WTC11 (cell line): ENCODE results near the gene GGT1. TPM values are rescaled to one million over a fixed set of nuclear protein-coding genes. Genes with fewer than 3 reads are reported as not detected.

Experiments
- ATAC-seq: fragments of 200-7000 bp; cut with Tn5 transposase; 2 replicates; pipeline ENCODE4 v1.10.0; 2021; ENCODE audit warnings: mild to moderate bottlenecking, moderate library complexity
- CTCF ChIA-PET: fragments of 300-600 bp; sonication (Branson Sonifier 250); formaldehyde crosslinking; loops from one replicate; lab custom pipeline; 2021; ENCODE audit warnings: antibody characterized with exemption; lab: Charles Lee
- POLR2A ChIA-PET: fragments of 350-600 bp; sonication (Branson Sonifier 250); formaldehyde crosslinking; loops from one replicate; lab custom pipeline; 2021; ENCODE audit warnings: antibody characterized with exemption; lab: Charles Lee
- DNase-seq: peaks from one replicate; pipeline ENCODE4 v3.0.0; 2021; ENCODE audit warnings: low spot score
- H3K27ac Mint-ChIP-seq: 2 replicates; pipeline ENCODE4 v1.8.0; 2021; ENCODE audit warnings: mixed read lengths
- H3K27me3 Mint-ChIP-seq: 2 replicates; pipeline ENCODE4 v1.8.0; 2021; ENCODE audit warnings: low read depth, mild to moderate bottlenecking, moderate library complexity, mixed read lengths
- H3K36me3 Mint-ChIP-seq: 2 replicates; pipeline ENCODE4 v1.8.0; 2021; ENCODE audit warnings: mixed read lengths
- H3K4me1 Mint-ChIP-seq: 2 replicates; pipeline ENCODE4 v1.8.0; 2022; ENCODE audit warnings: mixed read lengths
- H3K4me3 Mint-ChIP-seq: 2 replicates; pipeline ENCODE4 v1.8.0; 2021; ENCODE audit warnings: mild to moderate bottlenecking, moderate library complexity, mixed read lengths
- H3K9me3 Mint-ChIP-seq: 2 replicates; pipeline ENCODE4 v1.8.0; 2021; ENCODE audit warnings: mixed read lengths
- GABPB1 ChIP-seq: sonication (generic); formaldehyde crosslinking; IDR thresholded peaks from 2 replicates; pipeline ENCODE4 v1.8.1; 2023; ENCODE audit warnings: mild to moderate bottlenecking, missing genetic modification reagents
- HMGA2 ChIP-seq: fragments of 250-450 bp; sonication (Bioruptor Pico); IDR thresholded peaks from 2 replicates; pipeline ENCODE4 v1.4.0; 2021; ENCODE audit warnings: mild to moderate bottlenecking, moderate library complexity
- NFE2L1 ChIP-seq: sonication (generic); formaldehyde crosslinking; IDR thresholded peaks from 2 replicates; pipeline ENCODE4 v1.8.1; 2023; ENCODE audit warnings: missing genetic modification reagents
- NR3C1 ChIP-seq: sonication (generic); formaldehyde crosslinking; conservative IDR thresholded peaks from 2 replicates; pipeline ENCODE4 v1.8.1; 2023; ENCODE audit warnings: low read depth, mild to moderate bottlenecking, missing genetic modification reagents
- PRRX2 ChIP-seq: fragments of 250-450 bp; sonication (Bioruptor Pico); IDR thresholded peaks from 2 replicates; pipeline ENCODE4 v1.8.0; 2021; ENCODE audit warnings: mild to moderate bottlenecking
- RORB ChIP-seq: fragments of 250-450 bp; sonication (Bioruptor Pico); IDR thresholded peaks from 2 replicates; pipeline ENCODE4 v1.9.0; 2021; ENCODE audit warnings: mild to moderate bottlenecking
- SOX15 ChIP-seq: fragments of 250-450 bp; sonication (Bioruptor Pico); IDR thresholded peaks from 2 replicates; pipeline ENCODE4 v1.9.0; 2021; ENCODE audit warnings: mild to moderate bottlenecking
- TEAD1 ChIP-seq: sonication (generic); formaldehyde crosslinking; IDR thresholded peaks from 2 replicates; pipeline ENCODE4 v1.8.0; 2022; ENCODE audit warnings: mild to moderate bottlenecking, missing genetic modification reagents
- TP53 ChIP-seq: sonication (generic); formaldehyde crosslinking; IDR thresholded peaks from 2 replicates; pipeline ENCODE4 v1.8.1; 2023; ENCODE audit warnings: mild to moderate bottlenecking, missing genetic modification reagents
- ZBTB21 ChIP-seq: sonication (generic); formaldehyde crosslinking; IDR thresholded peaks from 2 replicates; pipeline ENCODE4 v1.8.1; 2023; ENCODE audit warnings: mild to moderate bottlenecking, missing genetic modification reagents, borderline replicate concordance
- total RNA-seq: library from RNA; stranded (reverse); gene quantifications from 3 replicates; pipeline ENCODE4 v1.2.3, GENCODE V29; 2021
- TF ChIP-seq, protein P1 (sequence below): sonication (generic); formaldehyde crosslinking; IDR thresholded peaks from 2 replicates; pipeline ENCODE4 v1.8.1; 2023; ENCODE audit warnings: mild to moderate bottlenecking, missing genetic modification reagents
- TF ChIP-seq, protein P2 (sequence below): sonication (generic); formaldehyde crosslinking; IDR thresholded peaks from 2 replicates; pipeline ENCODE4 v1.8.1; 2022; ENCODE audit warnings: mild to moderate bottlenecking, missing genetic modification reagents, moderate library complexity, borderline replicate concordance
- TF ChIP-seq, protein P3 (sequence below): fragments of 250-450 bp; sonication (Bioruptor Pico); IDR thresholded peaks from 2 replicates; pipeline ENCODE4 v1.9.0; 2021; ENCODE audit warnings: moderate library complexity, mild to moderate bottlenecking, inconsistent platforms, borderline replicate concordance
- TF ChIP-seq, protein P4 (sequence below): sonication (generic); formaldehyde crosslinking; IDR thresholded peaks from 2 replicates; pipeline ENCODE4 v1.8.1; 2023; ENCODE audit warnings: mild to moderate bottlenecking, missing genetic modification reagents
- TF ChIP-seq, protein P5 (sequence below): sonication (generic); formaldehyde crosslinking; IDR thresholded peaks from 2 replicates; pipeline ENCODE4 v1.8.0; 2022; ENCODE audit warnings: mild to moderate bottlenecking, missing genetic modification reagents
- TF ChIP-seq, protein P6 (sequence below): fragments of 250-450 bp; sonication (Bioruptor Pico); IDR thresholded peaks from 2 replicates; pipeline ENCODE4 v1.9.0; 2021; ENCODE audit warnings: mild to moderate bottlenecking, borderline replicate concordance
- TF ChIP-seq, protein P7 (sequence below): sonication (generic); formaldehyde crosslinking; IDR thresholded peaks from 2 replicates; pipeline ENCODE4 v1.8.1; 2023; ENCODE audit warnings: mild to moderate bottlenecking, missing genetic modification reagents, moderate library complexity

Gene GGT1
- total RNA-seq, 1 experiment from 2014 or later: 33.7 TPM

DNA sequence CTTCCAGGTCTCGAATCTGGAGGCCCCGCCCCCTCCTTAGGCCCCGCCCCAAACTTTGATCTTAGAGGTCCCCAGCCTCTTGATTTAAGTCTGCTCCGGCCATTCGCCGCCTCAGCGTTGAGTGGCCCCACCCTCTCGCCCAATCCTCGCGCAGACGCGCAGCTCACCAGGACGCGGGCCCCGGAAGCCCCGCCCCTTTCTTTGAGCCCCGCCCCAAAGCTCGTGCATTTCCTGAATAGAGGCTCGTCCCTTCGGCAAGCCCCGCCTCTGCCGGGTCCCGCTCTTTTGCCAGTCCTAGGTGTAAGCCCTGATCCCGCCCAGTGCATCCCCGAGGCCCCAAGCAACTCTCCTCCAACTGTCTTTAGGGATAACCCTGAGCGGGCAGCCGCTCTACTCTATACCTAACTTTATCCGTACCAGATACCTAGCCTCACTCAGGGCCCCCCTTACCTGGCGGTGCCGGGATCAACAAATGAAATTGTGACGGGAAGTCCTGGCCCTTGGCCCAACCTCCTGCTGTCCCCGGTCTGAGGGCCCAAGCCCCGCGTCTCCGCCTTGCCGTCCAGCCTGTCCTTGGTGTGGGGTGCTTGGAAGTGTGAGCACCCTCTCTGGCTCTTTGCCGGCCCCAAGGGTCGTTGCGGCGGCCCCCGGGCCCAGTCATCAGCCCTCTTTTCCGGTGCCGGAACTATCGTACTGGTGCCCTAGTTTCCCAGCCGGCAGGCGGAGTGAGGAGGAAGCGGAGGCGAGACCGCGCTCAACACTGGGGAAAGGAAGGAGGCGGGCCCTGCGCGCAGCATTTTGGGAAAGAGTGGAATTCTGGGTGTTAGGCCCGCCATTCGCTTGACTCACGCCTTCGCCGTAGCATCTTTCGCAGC, 47.6 kb upstream of the GGT1 start, which contains the start of gene SNRPD3 (continued):
- TF ChIP-seq, protein P1, sequence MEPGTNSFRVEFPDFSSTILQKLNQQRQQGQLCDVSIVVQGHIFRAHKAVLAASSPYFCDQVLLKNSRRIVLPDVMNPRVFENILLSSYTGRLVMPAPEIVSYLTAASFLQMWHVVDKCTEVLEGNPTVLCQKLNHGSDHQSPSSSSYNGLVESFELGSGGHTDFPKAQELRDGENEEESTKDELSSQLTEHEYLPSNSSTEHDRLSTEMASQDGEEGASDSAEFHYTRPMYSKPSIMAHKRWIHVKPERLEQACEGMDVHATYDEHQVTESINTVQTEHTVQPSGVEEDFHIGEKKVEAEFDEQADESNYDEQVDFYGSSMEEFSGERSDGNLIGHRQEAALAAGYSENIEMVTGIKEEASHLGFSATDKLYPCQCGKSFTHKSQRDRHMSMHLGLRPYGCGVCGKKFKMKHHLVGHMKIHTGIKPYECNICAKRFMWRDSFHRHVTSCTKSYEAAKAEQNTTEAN: peak; percentile 70; the same call in 1 of the 2 replicates

DNA sequence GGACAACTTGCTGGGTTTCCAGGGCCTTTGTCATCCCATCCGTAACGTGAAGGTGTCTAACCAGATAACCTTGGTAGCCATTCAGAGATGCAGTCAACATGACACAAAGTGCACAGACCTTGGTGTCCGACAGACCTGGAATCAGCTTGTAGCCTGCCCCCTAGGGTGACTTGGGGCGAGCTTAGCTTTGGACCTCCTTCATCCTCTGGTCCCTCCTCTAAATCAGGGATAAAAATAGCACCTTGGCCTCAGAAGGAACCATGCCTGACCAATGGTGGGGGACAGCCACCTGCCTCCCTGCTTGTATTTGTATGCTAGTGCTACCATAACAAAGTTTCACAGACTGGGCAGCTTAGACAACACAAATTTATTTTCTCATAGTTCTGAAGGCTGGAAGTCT, 43.5 kb upstream of the GGT1 start:
- DNase-seq (no peak), ATAC-seq (no peak)
- no peak overlapping the region for H3K4me3 Mint-ChIP-seq
- POLR2A ChIA-PET: no interaction called here
- no peaks in the 10 kb centered on the region for H3K27me3 Mint-ChIP-seq
- TF ChIP-seq SOX15: no peak
- CTCF ChIA-PET: interaction anchor here (0.9 to 1.5 kb wide), 2 partner anchors 38 to 138 kb away, joined by 3 to 8 read pairs; no protein-coding TSS in a partner anchor
- H3K4me1 Mint-ChIP-seq: peaks cover 20% of the 10 kb centered on the region
- H3K36me3 Mint-ChIP-seq: peaks cover 55% of the 10 kb centered on the region
- no peaks in the 10 kb centered on the region for H3K9me3 Mint-ChIP-seq
- no peak overlapping the region for H3K27ac Mint-ChIP-seq

DNA sequence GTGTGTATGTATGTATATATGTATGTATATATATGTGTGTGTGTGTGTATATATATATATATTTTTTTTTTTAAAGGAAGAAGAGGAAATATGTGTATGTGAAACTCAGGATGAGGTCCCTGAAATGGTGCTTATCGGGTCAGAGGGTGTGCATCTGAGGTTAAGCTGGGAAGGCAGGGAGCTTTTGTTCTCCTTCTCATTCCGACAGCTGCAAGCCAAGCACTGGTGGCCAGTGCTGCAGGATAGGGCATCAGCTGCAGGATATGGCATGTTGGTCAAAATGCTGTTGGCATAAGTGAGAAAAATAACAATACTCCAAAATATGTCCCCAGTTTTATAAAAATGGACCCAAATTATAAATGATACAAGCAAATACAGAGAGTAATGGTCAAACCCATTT, 39.7 kb upstream of the GGT1 start:
- TF ChIP-seq HMGA2 (CRISPR knock-in tag) (no peak), NFE2L1 (CRISPR knock-in tag) (no peak), PRRX2 (CRISPR knock-in tag) (no peak), GABPB1 (CRISPR knock-in tag) (no peak), TEAD1 (no peak), TP53 (CRISPR knock-in tag) (no peak)
- TF ChIP-seq, protein P2, sequence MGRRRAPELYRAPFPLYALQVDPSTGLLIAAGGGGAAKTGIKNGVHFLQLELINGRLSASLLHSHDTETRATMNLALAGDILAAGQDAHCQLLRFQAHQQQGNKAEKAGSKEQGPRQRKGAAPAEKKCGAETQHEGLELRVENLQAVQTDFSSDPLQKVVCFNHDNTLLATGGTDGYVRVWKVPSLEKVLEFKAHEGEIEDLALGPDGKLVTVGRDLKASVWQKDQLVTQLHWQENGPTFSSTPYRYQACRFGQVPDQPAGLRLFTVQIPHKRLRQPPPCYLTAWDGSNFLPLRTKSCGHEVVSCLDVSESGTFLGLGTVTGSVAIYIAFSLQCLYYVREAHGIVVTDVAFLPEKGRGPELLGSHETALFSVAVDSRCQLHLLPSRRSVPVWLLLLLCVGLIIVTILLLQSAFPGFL (CRISPR knock-in tag): no peak
- TF ChIP-seq, protein P3, sequence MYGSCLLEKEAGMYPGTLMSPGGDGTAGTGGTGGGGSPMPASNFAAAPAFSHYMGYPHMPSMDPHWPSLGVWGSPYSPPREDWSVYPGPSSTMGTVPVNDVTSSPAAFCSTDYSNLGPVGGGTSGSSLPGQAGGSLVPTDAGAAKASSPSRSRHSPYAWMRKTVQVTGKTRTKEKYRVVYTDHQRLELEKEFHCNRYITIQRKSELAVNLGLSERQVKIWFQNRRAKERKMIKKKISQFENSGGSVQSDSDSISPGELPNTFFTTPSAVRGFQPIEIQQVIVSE (CRISPR knock-in tag): no peak
- TF ChIP-seq, protein P4, sequence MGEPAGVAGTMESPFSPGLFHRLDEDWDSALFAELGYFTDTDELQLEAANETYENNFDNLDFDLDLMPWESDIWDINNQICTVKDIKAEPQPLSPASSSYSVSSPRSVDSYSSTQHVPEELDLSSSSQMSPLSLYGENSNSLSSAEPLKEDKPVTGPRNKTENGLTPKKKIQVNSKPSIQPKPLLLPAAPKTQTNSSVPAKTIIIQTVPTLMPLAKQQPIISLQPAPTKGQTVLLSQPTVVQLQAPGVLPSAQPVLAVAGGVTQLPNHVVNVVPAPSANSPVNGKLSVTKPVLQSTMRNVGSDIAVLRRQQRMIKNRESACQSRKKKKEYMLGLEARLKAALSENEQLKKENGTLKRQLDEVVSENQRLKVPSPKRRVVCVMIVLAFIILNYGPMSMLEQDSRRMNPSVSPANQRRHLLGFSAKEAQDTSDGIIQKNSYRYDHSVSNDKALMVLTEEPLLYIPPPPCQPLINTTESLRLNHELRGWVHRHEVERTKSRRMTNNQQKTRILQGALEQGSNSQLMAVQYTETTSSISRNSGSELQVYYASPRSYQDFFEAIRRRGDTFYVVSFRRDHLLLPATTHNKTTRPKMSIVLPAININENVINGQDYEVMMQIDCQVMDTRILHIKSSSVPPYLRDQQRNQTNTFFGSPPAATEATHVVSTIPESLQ (CRISPR knock-in tag): no peak
- Mint-ChIP-seq H3K4me1 (peaks cover 7% of the 10 kb centered on the region; the same call in 1 of the 2 replicates), H3K27me3 (no peaks in the 10 kb centered on the region), H3K36me3 (peaks cover 49% of the 10 kb centered on the region), H3K4me3 (no peak overlapping the region), H3K27ac (no peak overlapping the region), H3K9me3 (no peaks in the 10 kb centered on the region)
- ATAC-seq: no peak
- CTCF ChIA-PET: no interaction called here
- POLR2A ChIA-PET: no interaction called here
- no peak for DNase-seq

DNA sequence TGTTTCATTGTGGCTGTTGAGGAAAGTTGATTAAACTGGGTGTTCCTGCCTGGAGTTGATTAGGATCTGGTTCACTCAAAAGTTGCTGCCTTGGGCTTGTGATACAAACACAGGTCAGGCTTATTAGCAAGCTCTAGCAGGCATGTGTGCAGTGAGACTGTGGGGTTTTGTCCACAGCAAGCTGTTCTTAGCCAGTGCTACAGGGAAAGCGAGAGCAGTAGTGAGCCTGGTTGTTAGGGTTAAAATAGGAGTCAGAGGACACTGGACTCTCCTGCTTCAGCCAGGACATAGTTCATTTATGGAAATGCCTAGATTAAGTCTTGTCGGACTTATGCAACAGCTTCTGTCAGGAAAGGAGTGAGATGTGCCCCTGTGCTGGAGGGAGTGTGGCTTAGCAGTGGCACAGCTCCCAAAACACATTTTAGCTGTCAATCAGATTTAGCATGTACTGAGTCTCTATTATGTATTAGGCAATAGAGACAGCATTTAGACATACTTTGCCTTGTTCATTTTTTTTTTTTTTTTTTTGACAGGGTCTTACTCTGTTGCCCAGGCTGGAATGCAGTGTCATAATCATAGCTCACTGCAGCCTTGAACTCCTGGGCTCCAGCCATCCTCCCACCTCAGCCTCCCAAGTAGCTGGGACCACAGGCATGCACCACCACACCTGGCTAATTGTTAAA, 38.5 kb upstream of the GGT1 start:
- no peak for DNase-seq
- ATAC-seq: no peak
- POLR2A ChIA-PET: interaction anchor here (1.6 kb wide), 1 partner anchor 9 kb away, joined by 6 read pairs; the partner anchor contains the start of genes GUCD1 and SNRPD3
- no peak overlapping the region for H3K4me3 Mint-ChIP-seq
- H3K27me3 Mint-ChIP-seq: no peaks in the 10 kb centered on the region
- CTCF ChIA-PET: no interaction called here
- H3K4me1 Mint-ChIP-seq: no peaks in the 10 kb centered on the region
- H3K9me3 Mint-ChIP-seq: no peaks in the 10 kb centered on the region
- H3K27ac Mint-ChIP-seq: peak overlapping the region; percentile 40; the same call in 1 of the 2 replicates
- peaks cover 44% of the 10 kb centered on the region for H3K36me3 Mint-ChIP-seq
- TF ChIP-seq RORB (CRISPR knock-in tag) (no peak), HMGA2 (CRISPR knock-in tag) (no peak), ZBTB21 (CRISPR knock-in tag) (no peak), NR3C1 (no peak)
- TF ChIP-seq, protein P5, sequence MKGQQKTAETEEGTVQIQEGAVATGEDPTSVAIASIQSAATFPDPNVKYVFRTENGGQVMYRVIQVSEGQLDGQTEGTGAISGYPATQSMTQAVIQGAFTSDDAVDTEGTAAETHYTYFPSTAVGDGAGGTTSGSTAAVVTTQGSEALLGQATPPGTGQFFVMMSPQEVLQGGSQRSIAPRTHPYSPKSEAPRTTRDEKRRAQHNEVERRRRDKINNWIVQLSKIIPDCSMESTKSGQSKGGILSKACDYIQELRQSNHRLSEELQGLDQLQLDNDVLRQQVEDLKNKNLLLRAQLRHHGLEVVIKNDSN: no peak
- TF ChIP-seq, protein P6, sequence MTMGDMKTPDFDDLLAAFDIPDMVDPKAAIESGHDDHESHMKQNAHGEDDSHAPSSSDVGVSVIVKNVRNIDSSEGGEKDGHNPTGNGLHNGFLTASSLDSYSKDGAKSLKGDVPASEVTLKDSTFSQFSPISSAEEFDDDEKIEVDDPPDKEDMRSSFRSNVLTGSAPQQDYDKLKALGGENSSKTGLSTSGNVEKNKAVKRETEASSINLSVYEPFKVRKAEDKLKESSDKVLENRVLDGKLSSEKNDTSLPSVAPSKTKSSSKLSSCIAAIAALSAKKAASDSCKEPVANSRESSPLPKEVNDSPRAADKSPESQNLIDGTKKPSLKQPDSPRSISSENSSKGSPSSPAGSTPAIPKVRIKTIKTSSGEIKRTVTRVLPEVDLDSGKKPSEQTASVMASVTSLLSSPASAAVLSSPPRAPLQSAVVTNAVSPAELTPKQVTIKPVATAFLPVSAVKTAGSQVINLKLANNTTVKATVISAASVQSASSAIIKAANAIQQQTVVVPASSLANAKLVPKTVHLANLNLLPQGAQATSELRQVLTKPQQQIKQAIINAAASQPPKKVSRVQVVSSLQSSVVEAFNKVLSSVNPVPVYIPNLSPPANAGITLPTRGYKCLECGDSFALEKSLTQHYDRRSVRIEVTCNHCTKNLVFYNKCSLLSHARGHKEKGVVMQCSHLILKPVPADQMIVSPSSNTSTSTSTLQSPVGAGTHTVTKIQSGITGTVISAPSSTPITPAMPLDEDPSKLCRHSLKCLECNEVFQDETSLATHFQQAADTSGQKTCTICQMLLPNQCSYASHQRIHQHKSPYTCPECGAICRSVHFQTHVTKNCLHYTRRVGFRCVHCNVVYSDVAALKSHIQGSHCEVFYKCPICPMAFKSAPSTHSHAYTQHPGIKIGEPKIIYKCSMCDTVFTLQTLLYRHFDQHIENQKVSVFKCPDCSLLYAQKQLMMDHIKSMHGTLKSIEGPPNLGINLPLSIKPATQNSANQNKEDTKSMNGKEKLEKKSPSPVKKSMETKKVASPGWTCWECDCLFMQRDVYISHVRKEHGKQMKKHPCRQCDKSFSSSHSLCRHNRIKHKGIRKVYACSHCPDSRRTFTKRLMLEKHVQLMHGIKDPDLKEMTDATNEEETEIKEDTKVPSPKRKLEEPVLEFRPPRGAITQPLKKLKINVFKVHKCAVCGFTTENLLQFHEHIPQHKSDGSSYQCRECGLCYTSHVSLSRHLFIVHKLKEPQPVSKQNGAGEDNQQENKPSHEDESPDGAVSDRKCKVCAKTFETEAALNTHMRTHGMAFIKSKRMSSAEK (CRISPR knock-in tag): no peak
- TF ChIP-seq, protein P7, sequence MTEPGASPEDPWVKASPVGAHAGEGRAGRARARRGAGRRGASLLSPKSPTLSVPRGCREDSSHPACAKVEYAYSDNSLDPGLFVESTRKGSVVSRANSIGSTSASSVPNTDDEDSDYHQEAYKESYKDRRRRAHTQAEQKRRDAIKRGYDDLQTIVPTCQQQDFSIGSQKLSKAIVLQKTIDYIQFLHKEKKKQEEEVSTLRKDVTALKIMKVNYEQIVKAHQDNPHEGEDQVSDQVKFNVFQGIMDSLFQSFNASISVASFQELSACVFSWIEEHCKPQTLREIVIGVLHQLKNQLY (CRISPR knock-in tag): no peak
